ENCODE results near the gene LIF.
"Not testable (repeated sequence)": the region's sequence is repeated elsewhere in the genome, so short reads cannot be mapped to it uniquely, and the experiment has no call there.

LIF gene

GRCh38 chr22:30238136-30238535 lies 8.4 kb downstream of the LIF start:
- TF ChIP-seq, protein P1, sequence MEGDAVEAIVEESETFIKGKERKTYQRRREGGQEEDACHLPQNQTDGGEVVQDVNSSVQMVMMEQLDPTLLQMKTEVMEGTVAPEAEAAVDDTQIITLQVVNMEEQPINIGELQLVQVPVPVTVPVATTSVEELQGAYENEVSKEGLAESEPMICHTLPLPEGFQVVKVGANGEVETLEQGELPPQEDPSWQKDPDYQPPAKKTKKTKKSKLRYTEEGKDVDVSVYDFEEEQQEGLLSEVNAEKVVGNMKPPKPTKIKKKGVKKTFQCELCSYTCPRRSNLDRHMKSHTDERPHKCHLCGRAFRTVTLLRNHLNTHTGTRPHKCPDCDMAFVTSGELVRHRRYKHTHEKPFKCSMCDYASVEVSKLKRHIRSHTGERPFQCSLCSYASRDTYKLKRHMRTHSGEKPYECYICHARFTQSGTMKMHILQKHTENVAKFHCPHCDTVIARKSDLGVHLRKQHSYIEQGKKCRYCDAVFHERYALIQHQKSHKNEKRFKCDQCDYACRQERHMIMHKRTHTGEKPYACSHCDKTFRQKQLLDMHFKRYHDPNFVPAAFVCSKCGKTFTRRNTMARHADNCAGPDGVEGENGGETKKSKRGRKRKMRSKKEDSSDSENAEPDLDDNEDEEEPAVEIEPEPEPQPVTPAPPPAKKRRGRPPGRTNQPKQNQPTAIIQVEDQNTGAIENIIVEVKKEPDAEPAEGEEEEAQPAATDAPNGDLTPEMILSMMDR (IDR thresholded peaks at IDR 0.05; ENCODE audit: extremely low read depth, insufficient read depth, missing control alignments), result no peak
- in situ Hi-C loops (cut with MboI; ENCODE audit: low pct_unique_long_range_greater_than_20kb, low sequenced_read_pairs, unreplicated experiment), result no loop called here
- no peak for DNase-seq (ENCODE audit: low spot score)

DNA sequence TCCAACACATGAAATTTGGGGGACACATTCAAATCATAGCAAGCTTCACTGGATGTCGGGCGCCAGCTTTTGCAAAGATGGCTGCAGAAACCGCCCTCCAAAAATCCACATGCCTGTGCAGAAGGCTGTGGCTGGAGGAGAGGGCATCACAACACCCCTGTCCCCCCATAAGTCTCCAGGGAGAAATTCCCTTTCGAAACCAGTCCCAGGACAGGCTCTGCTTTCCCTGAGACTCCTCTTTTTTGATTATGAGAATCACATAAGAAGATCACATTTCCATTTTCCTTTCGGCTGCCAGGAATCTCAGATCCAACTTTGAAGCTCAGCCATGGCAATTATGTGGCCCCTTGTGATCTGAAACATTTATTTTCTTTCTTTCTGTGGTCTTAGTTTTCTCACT lies 9.7 kb downstream of the LIF start:
- in situ Hi-C loops (cut with MboI; ENCODE audit: low pct_unique_long_range_greater_than_20kb, low sequenced_read_pairs, unreplicated experiment), result no loop called here
- TF ChIP-seq, protein P1 (IDR thresholded peaks at IDR 0.05; ENCODE audit: extremely low read depth, insufficient read depth, missing control alignments), result no peak
- no peak for DNase-seq (ENCODE audit: low spot score)

DNA sequence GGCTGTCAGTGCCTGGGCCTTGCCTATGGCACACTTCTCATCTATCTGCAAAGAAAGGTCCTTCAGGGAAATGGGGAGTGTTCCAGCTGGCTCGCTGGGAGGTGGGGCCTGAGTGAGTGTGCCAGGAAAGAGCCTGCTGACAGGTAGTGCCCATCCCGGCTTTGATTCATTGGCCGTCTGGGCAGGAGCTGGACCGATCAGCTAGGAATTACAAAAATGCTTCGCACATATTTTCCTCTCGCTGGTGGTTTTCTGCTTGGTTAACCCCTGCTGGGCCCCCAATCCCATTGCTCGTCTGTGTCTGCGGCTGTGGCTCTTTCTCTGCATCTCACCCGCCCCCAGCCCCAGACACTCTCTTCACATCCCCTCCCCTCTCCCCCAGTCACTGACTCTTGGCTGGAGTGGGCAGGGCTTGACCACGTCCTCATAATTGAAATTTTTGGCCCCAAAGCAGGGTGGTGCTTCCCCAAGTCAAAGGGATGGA lies 10.8 kb downstream of the LIF start:
- in situ Hi-C loops (cut with MboI; ENCODE audit: low pct_unique_long_range_greater_than_20kb, low sequenced_read_pairs, unreplicated experiment), result no loop called here
- TF ChIP-seq, protein P1 (IDR thresholded peaks at IDR 0.05; ENCODE audit: extremely low read depth, insufficient read depth, missing control alignments), result no peak
- DNase-seq (ENCODE audit: low spot score), result no peak

GRCh38 chr22:30234786-30235470 lies 11.6 kb downstream of the LIF start:
- in situ Hi-C loops (cut with MboI; ENCODE audit: low pct_unique_long_range_greater_than_20kb, low sequenced_read_pairs, unreplicated experiment), result no loop called here
- no peak for DNase-seq (ENCODE audit: low spot score)
- TF ChIP-seq, protein P1 (IDR thresholded peaks at IDR 0.05; ENCODE audit: extremely low read depth, insufficient read depth, missing control alignments), result no peak

- DNase-seq (ENCODE audit: low spot score); in situ Hi-C loops (cut with MboI; ENCODE audit: low pct_unique_long_range_greater_than_20kb, low sequenced_read_pairs, unreplicated experiment): not testable (repeated sequence)
These were observed 12.2 kb downstream of the LIF start for GRCh38 chr22:30234325-30234724.

GRCh38 chr22:30233582-30233981 lies 13.0 kb downstream of the LIF start:
- no peak for DNase-seq (ENCODE audit: low spot score)
- in situ Hi-C loops (cut with MboI; ENCODE audit: low pct_unique_long_range_greater_than_20kb, low sequenced_read_pairs, unreplicated experiment), result no loop called here
- TF ChIP-seq, protein P1 (IDR thresholded peaks at IDR 0.05; ENCODE audit: extremely low read depth, insufficient read depth, missing control alignments), result no peak

GRCh38 chr22:30232716-30233218 lies 13.8 kb downstream of the LIF start:
- in situ Hi-C loops (cut with MboI; ENCODE audit: low pct_unique_long_range_greater_than_20kb, low sequenced_read_pairs, unreplicated experiment), result no loop called here
- DNase-seq (ENCODE audit: low spot score), result no peak
- TF ChIP-seq, protein P1 (IDR thresholded peaks at IDR 0.05; ENCODE audit: extremely low read depth, insufficient read depth, missing control alignments), result no peak
